Measurements from ENCODE around the gene HCCS. TPM values are rescaled to one million over a fixed set of nuclear protein-coding genes. Genes with fewer than 3 reads are reported as not detected.

HCCS gene
- total and polyA plus RNA-seq, 2 of the 8 experiments (the other 6 are each of a cell fraction or from before 2014, with no cell fraction given), result 11.9 to 29.9 TPM

DNA sequence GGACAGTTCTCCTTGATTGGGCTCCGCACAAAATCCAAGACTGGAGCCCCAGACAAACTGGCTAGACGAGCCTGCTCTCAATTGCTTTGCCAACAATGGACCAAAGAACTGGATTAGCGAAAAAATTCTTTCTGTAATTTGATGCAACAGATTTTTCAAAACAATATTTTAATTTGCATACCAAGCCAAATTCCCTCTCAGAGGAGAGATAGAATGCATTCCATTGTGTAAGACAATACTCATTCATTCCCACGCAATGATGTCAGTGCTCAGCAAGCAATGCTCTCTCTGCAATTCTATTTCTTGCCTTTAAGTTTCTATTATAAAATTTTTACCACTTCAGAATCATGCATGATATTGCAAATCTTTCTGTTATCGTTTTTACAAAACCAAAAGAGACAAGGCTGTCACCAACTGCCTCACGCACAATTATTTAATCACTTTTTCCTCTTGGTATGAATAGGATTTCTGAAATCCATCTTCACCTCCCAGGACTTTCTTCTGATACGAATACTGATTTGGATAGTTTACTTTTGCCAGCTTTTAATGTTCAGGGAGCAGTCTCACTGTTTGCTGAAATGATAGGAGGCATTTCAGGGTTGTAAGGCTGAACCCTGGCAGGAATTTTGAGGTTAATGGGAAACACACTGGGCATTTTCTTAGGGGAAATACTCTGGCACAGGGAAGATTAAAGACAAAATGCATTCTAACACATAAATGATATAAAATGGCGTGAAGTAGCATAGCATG, 46.1 kb upstream of the HCCS start:
- FAIRE-seq, result no peak
- Histone ChIP-seq H2AK5ac (ENCODE audit: low read depth, low read length) (no peak overlapping the region), H3K36me3 (ENCODE audit: control insufficient read depth in 2 of 4, insufficient read depth in 4 of 4, low read length in 3 of 4) (no peaks in the 10 kb centered on the region), H3K4me3 (ENCODE audit: extremely low read depth in 1 of 4, insufficient read depth in 2 of 4, low read depth in 3 of 4, low read length in 4 of 4) (no peak overlapping the region), H2BK12ac (ENCODE audit: low read depth, low read length) (no peak overlapping the region), H3K18ac (ENCODE audit: extremely low read depth, low read length) (no peak overlapping the region), H3K27ac (ENCODE audit: low read depth, low read length) (no peak overlapping the region), H3K79me2 (ENCODE audit: control insufficient read depth in 1 of 2, insufficient read depth in 2 of 2, low read length in 2 of 2) (no peaks in the 10 kb centered on the region), H2BK20ac (ENCODE audit: low read length) (no peak overlapping the region), H3K4me1 (replicated peaks in 1 of 4; ENCODE audit: control insufficient read depth in 3 of 4, insufficient read depth in 4 of 4, low read length in 3 of 4) (peaks cover 0 to 5% (median 0%) of the 10 kb centered on the region in 4 experiments; a peak in 2 of 7 replicates), H3K23ac (ENCODE audit: insufficient read length) (no peak overlapping the region), H2BK5ac (ENCODE audit: low read depth, low read length) (no peak overlapping the region), H4K20me1 (replicated peaks in 1 of 2; ENCODE audit: control insufficient read depth in 1 of 2, insufficient read depth in 2 of 2, low read length in 2 of 2) (no peaks in the 10 kb centered on the region), H4K91ac (replicated peaks; ENCODE audit: insufficient read length, low read length) (no peak overlapping the region), H3K56ac (replicated peaks; ENCODE audit: insufficient read length, low read depth, low read length) (no peak overlapping the region), H2BK120ac (replicated peaks; ENCODE audit: low read depth, low read length) (no peak overlapping the region), H3K9ac (replicated peaks in 1 of 4; ENCODE audit: extremely low read depth in 1 of 4, low read depth in 3 of 4, low read length in 3 of 4) (no peak overlapping the region), H3K9me3 (ENCODE audit: insufficient read depth in 2 of 2, low read depth in 1 of 2, low read length in 1 of 2) (no peaks in the 10 kb centered on the region), H2AFZ (ENCODE audit: low read length) (no peak overlapping the region), H3K4me2 (ENCODE audit: insufficient read depth in 1 of 2, low read depth in 2 of 2, low read length in 2 of 2) (no peak overlapping the region), H3K27me3 (replicated peaks in 1 of 4; ENCODE audit: control insufficient read depth in 3 of 4, extremely low read depth in 1 of 4, insufficient read depth in 3 of 4, low read length in 3 of 4) (no peaks in the 10 kb centered on the region), H3K23me2 (ENCODE audit: low read depth, low read length) (no peaks in the 10 kb centered on the region), H3K14ac (ENCODE audit: insufficient read length) (no peak overlapping the region), H3K4ac (replicated peaks; ENCODE audit: insufficient read length, low read depth, low read length) (no peak overlapping the region), H3K79me1 (ENCODE audit: low read depth, low read length) (no peaks in the 10 kb centered on the region), H2BK15ac (ENCODE audit: low read length) (no peak overlapping the region), H4K8ac (ENCODE audit: extremely low read depth, insufficient read depth, low read length) (no peak overlapping the region), H4K5ac (ENCODE audit: insufficient read length, low read depth, low read length) (no peak overlapping the region)
- DNase-seq (ENCODE audit: low read depth in 1 of 2, low spot score in 2 of 2), result no peak
- ChIA-PET CTCF (ENCODE audit: partially characterized antibody) (interaction anchor here (0.7 kb wide), 1 partner anchor 198 kb away, joined by 3 read pairs; no protein-coding TSS in a partner anchor), POLR2A (ENCODE audit: partially characterized antibody) (no interaction called here)
- 89% methylated on average over 8 of the region's 8 CpGs; no CpG with 5 or more reads in 1 of the 2 experiments for WGBS, 2 experiments (ENCODE audit: extremely low coverage in 1 of 2, insufficient coverage in 1 of 2, insufficient read length in 1 of 2, insufficient replicate concordance in 2 of 2, low coverage in 1 of 2, low lambda C conversion rate in 2 of 2, missing lambda C conversion rate in 1 of 2)
- TF ChIP-seq NRF1 (IDR thresholded peaks at IDR 0.05; ENCODE audit: low read depth, low read length) (no peak), CEBPB (IDR thresholded peaks at IDR 0.05; ENCODE audit: low read depth, low read length) (no peak), YY1 (IDR thresholded peaks at IDR 0.05; ENCODE audit: low read depth, low read length) (no peak), SIX5 (IDR thresholded peaks at IDR 0.05; ENCODE audit: low read depth, low read length) (no peak), MAFK (IDR thresholded peaks at IDR 0.05; ENCODE audit: low read depth, low read length) (no peak), JUND (IDR thresholded peaks at IDR 0.05; ENCODE audit: low read length) (no peak), SAP30 (IDR thresholded peaks at IDR 0.05; ENCODE audit: insufficient read depth, insufficient replicate concordance, low read length) (no peak), NANOG (IDR thresholded peaks at IDR 0.05; ENCODE audit: insufficient read depth, low read depth, low read length, poor library complexity, severe bottlenecking) (no peak), KDM1A (IDR thresholded peaks at IDR 0.05; ENCODE audit: borderline replicate concordance, low read length) (no peak), PHF8 (conservative IDR thresholded peaks at IDR 0.05; ENCODE audit: low read depth, low read length) (no peak), CHD1 (IDR thresholded peaks at IDR 0.05; ENCODE audit: low read depth, low read length) (no peak), GABPA (IDR thresholded peaks at IDR 0.05; ENCODE audit: borderline replicate concordance, insufficient read depth, low read length) (no peak)
- TF ChIP-seq, protein P1, sequence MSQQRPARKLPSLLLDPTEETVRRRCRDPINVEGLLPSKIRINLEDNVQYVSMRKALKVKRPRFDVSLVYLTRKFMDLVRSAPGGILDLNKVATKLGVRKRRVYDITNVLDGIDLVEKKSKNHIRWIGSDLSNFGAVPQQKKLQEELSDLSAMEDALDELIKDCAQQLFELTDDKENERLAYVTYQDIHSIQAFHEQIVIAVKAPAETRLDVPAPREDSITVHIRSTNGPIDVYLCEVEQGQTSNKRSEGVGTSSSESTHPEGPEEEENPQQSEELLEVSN (IDR thresholded peaks at IDR 0.05), result no peak

Measured in H1 (cell line).